ELF-1 (cell line): ENCODE data around the gene THAP7.
"Not testable (repeated sequence)": the region's sequence is repeated elsewhere in the genome, so short reads cannot be mapped to it uniquely, and the experiment has no call there.

Experiments used
- DNase-seq: peaks from one replicate; pipeline ENCODE4 v3.0.0-alpha.2; 2016; ENCODE audit warnings: low read depth, low spot score

Gene THAP7

GRCh38 chr22:20979940-20980453 lies 21.9 kb downstream of the THAP7 start:
- no peak for DNase-seq

- peak; percentile 97 for DNase-seq
Observed at GRCh38 chr22:20979243-20979809, 22.6 kb downstream of the THAP7 start.

GRCh38 chr22:20978419-20978818 lies 23.5 kb downstream of the THAP7 start:
- no peak for DNase-seq

GRCh38 chr22:20977516-20978170 lies 24.3 kb downstream of the THAP7 start:
- DNase-seq, result no peak

- DNase-seq, result no peak
Observed at GRCh38 chr22:20977019-20977418, 24.9 kb downstream of the THAP7 start.

- DNase-seq, result no peak
Observed at GRCh38 chr22:20976291-20976877, 25.5 kb downstream of the THAP7 start.

- DNase-seq, result no peak
Observed at GRCh38 chr22:20975541-20976290, 26.2 kb downstream of the THAP7 start.

- no peak for DNase-seq
Observed at GRCh38 chr22:20974336-20974955, 27.5 kb downstream of the THAP7 start.

GRCh38 chr22:20973634-20974286 lies 28.2 kb downstream of the THAP7 start:
- no peak for DNase-seq

GRCh38 chr22:20972933-20973577 lies 28.9 kb downstream of the THAP7 start:
- no peak for DNase-seq

GRCh38 chr22:20972014-20972694 lies 29.8 kb downstream of the THAP7 start:
- DNase-seq, result not testable (repeated sequence)

- peak; percentile 44 for DNase-seq
Observed at GRCh38 chr22:20970939-20971657, 30.8 kb downstream of the THAP7 start.

GRCh38 chr22:20968281-20968977 lies 33.5 kb downstream of the THAP7 start:
- no peak for DNase-seq

- peak; percentile 57 for DNase-seq
Observed at GRCh38 chr22:20967697-20968211, 34.2 kb downstream of the THAP7 start.

- no peak for DNase-seq
Observed at GRCh38 chr22:20966883-20967696, 34.8 kb downstream of the THAP7 start, which contains the start of gene AIFM3. TSS of gene AIFM3 (plus strand) at chr22:20967255. CDS start at chr22:20967945, 690 bp downstream.

GRCh38 chr22:20965888-20966855 lies 35.7 kb downstream of the THAP7 start:
- no peak for DNase-seq
